Dermis blood vessel endothelial cell (primary cell): Measurements from ENCODE around the gene UBE2D2. TPM values are rescaled to one million over a fixed set of nuclear protein-coding genes. Genes with fewer than 3 reads are reported as not detected.

Experiments used
- DNase-seq: peaks from one replicate; pipeline ENCODE4 v3.0.0; 2010
- total RNA-seq: library from RNA; depleted of rRNA; stranded (reverse); fragments of >200 nt; gene quantifications from 2 replicates; pipeline ENCODE4 v1.2.3, GENCODE V29; 2014

The UBE2D2 gene
- total RNA-seq, 1 donor from 2014 or later, result 71.6 TPM

GRCh38 chr5:139660923-139661814 is 100.0 kb downstream of the UBE2D2 start:
- peak; percentile 92 for DNase-seq

- no peak for DNase-seq
Observed at GRCh38 chr5:139662617-139663016, 101.5 kb downstream of the UBE2D2 start.

- no peak for DNase-seq
Observed at GRCh38 chr5:139663207-139664085, 102.3 kb downstream of the UBE2D2 start.

DNA sequence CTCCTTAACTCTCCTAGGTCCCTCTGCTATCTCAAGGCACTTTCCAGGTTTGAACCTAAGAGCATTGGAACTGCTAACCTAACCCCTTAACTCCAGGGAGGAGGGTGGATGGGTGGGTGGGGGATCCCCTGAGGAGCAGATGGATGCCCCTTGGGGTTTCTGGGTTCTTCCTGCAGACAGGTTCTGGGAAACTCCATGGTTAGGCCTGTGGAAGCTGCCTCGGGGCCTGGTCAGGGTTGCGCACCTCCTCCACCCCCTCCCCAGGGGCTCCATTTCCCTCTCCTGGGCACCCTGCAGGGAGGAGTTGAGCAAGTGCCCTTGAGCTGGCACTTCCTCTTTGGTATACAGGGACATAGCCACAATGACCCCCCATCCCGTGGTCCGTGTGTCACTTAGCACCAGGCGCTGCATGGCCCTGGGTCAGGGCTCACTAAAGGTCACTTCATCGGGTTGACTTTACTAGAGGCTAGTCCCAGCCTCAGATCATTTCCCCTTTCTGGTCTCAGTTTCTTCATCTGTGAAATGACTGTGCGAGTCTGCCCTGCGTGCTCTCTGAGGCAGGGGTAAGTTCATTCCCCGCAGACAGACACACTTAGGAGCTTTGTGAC is 103.1 kb downstream of the UBE2D2 start:
- no peak for DNase-seq

- DNase-seq, result no peak
Observed at GRCh38 chr5:139664727-139665351, 103.7 kb downstream of the UBE2D2 start.

DNA sequence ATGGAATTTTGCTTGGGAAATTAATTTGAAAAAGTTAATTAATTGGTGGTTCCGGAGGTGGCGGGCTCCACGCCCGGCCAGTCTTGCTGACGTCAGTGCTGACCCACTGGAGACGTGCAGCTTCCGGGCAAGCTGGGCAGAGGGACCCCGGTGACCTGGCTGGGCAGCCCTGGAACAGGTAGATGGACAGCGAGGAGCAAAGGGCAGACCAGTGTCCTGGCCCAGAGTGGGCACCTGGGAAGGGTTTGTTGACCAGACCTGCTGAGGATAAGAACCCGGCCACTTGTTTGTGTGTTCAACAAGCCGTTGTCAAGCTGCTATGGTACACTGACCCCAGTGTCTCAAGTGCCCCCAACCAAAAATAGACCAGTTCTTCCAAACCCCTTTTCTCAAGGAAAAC is 104.5 kb downstream of the UBE2D2 start:
- DNase-seq, result no peak

DNA sequence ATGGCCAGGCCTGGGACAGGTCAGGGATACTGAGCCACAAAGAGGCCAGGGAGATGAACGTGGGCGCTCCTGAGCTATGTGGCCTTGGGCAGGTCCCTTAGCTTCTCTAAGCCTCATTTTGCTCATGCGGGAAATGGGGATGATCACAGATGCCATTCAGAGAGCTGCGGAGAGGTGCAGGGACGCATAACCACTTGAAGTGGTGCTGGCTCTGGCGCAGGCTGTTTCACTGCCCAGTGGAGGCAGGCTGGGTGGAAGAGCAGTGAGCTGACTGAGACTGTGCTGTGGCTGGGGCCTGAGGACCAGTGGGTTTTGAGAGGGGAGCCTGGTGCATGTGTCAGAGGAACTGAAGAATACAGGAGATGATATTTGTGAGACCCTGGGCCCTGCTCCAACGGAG is 105.4 kb downstream of the UBE2D2 start:
- no peak for DNase-seq

DNA sequence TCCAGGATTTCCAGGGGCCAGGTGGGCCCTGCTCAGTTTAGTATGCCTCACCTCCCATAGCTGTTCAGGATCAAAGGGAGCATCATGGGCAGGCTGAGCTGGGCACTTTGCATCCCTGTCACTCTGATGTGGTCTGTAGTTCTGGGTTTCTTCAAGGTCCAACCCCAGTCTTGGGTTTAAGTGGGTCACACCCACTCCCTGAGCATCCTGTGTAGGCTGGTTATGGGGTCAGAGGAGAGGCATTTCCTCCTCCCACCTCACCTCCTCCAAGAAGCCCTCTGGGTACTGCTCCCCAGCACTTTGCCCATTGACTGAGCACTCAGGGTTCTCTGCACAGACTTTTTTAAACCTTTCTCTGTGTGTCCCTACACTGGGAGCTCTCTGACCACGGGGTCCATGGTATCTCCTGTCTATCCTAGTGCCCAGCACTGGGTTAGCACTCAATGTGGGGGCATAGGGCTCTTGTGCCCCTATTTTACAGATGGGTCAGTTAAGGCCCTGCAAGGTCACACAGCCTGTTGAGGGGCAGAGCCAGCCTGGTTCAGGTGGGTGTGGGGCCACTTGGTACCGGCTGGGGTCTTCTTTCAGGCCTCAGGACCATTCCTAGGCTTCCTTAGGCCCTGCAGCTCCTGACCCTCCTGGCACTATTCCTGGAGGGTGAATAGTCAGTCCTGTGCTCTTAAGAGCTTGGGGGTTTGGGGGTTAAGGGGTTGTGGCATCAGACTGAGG is 106.0 kb downstream of the UBE2D2 start:
- DNase-seq, result no peak

GRCh38 chr5:139667730-139668063 is 106.6 kb downstream of the UBE2D2 start:
- no peak for DNase-seq

GRCh38 chr5:139668064-139668880 is 107.1 kb downstream of the UBE2D2 start:
- DNase-seq, result peak; percentile 61

DNA sequence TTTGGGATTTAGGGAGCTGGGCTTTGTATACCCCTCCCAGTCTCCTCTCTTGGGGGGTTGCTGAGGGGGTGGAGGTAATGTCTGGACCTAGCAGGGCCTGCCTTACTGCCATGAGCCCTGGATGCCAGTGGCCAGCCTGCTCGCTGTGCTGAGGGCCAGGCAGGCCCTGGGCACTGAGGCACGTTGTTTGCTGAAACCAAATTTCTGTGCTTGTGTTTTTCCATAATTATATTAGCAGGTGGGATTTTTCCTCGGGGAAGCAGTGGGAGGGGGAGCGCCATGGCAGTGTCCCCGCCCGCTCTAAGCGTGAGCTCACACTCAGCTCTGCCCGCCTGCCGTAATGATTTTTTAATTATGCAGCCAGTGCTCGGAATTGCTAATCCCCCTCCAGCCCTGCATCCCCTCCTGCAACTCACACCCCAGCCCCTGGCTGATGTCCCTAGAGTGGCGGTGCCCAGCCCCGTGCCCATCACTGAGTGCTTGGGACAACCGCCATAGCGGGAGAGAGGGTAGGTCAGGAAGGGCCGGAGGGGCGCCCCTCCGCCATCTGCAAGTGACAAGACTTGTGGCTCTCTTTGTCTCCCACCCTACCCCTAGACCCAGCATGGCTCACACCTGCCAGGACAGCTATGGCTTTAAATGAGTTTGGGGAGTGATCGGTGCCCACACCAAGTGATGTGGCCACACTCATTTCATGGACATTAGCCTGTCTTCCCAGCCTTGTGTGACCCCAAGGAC is 108.0 kb downstream of the UBE2D2 start:
- DNase-seq, result no peak

DNA sequence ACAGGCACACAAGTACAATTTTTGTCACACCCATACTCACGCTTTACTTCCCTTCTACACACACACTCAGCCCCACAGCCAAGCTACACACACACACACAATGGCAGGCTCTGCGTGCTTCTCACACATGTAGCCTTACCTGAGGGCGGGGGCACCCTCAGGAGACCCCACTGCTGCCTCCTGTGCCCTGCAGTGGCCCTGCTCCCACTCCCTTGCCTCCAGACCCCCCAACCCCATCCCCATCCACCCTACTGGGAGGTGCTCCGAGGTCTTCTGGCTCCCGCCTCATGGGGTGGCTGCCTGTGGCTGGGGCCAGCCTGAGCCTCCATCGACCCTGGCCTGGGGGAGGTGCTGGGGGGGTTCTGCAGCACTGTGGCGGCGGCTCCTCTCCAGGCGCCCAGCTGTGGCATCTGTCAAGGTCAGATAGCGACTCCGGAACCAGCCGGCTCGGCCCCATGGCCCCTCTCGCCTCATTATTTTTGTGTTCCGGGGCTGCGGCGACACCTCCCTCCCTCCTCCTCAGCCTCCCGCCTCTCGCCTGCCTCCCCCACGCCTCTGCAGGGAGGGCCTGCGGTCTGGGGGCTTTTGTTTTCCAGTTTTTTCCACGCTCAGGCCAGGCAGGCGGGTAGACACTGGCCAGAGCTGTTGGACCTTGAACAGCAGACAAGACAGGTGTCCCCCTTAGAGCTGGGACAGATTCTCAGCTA is 108.7 kb downstream of the UBE2D2 start:
- DNase-seq, result no peak

- DNase-seq, result peak; percentile 64
Observed at GRCh38 chr5:139670369-139671095, 109.4 kb downstream of the UBE2D2 start.

GRCh38 chr5:139671096-139671841 is 110.1 kb downstream of the UBE2D2 start:
- DNase-seq, result peak; percentile 52

- DNase-seq, result no peak
Observed at GRCh38 chr5:139675213-139675612, 114.1 kb downstream of the UBE2D2 start.

DNA sequence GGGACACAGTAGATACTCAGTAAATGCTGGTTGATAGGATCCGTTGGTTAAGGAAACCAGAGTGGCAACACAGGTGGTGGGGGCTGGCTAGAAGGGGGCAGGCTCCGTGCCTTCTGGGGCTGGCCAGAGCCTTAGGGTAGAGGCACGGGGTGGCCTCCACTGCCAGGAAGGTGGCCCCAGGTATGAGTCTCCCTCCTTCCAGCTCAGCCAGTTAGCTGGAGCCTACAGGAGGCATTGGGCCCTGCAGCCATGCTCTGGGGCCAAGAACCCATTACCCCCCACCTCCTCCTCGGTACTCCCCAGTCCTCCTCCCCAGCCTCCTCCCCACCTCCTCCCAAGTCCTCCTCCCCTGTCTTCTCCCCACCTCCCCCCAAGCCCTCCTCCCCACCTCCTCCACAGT is 114.7 kb downstream of the UBE2D2 start:
- no peak for DNase-seq

DNA sequence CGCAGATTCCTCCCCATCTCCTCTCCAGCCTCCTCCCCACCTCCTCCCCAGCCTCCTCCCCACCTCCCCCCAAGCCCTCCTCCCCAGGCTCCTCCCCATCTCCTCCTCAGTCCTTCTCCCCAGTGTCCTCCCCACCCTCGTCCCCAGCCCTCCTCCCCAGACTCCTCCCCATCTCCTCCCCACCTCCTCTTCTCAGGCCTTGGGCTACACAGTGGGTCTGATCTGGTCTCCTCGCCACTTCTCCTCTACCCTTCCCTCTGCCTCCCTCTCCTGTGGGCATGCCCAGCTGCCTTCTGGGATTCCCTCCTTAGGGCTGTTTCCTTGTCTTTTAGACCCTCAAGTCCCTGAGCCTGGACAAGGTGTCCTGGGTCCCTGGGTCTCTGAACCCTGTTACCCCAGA is 115.3 kb downstream of the UBE2D2 start:
- DNase-seq, result no peak
